GM19099 (cell line): ENCODE measurements around the gene EPB41L4B.

Experiments used
- POLR2A ChIP-seq: IDR thresholded peaks from 3 replicates; pipeline ENCODE4 v1.6.1; 2011; ENCODE audit warnings: low read depth; ENCODE audit not compliant: insufficient read length; ENCODE audit errors: extremely low read depth

The EPB41L4B gene

GRCh38 chr9:109283012-109283411 is 37.8 kb downstream of the EPB41L4B start:
- TF ChIP-seq POLR2A = no peak

- TF ChIP-seq POLR2A = no peak
Observed at GRCh38 chr9:109282302-109282701, 38.6 kb downstream of the EPB41L4B start.

GRCh38 chr9:109281518-109281917 is 39.3 kb downstream of the EPB41L4B start:
- TF ChIP-seq POLR2A = no peak

- no peak for TF ChIP-seq POLR2A
Observed at GRCh38 chr9:109278848-109279247, 42.0 kb downstream of the EPB41L4B start.

GRCh38 chr9:109278216-109278615 is 42.6 kb downstream of the EPB41L4B start:
- TF ChIP-seq POLR2A = no peak

GRCh38 chr9:109277451-109277850 is 43.4 kb downstream of the EPB41L4B start:
- TF ChIP-seq POLR2A = no peak

- TF ChIP-seq POLR2A = no peak
Observed at GRCh38 chr9:109276469-109277440, 44.1 kb downstream of the EPB41L4B start.

GRCh38 chr9:109274884-109275730 is 45.8 kb downstream of the EPB41L4B start:
- TF ChIP-seq POLR2A = no peak

- TF ChIP-seq POLR2A = no peak
Observed at GRCh38 chr9:109273869-109274268, 47.0 kb downstream of the EPB41L4B start.

- no peak for TF ChIP-seq POLR2A
Observed at GRCh38 chr9:109272745-109273144, 48.1 kb downstream of the EPB41L4B start.

GRCh38 chr9:109272045-109272444 is 48.8 kb downstream of the EPB41L4B start:
- TF ChIP-seq POLR2A = no peak

- no peak for TF ChIP-seq POLR2A
Observed at GRCh38 chr9:109270971-109271925, 49.6 kb downstream of the EPB41L4B start.

- no peak for TF ChIP-seq POLR2A
Observed at GRCh38 chr9:109270441-109270840, 50.4 kb downstream of the EPB41L4B start.

- TF ChIP-seq POLR2A = no peak
Observed at GRCh38 chr9:109269839-109270238, 51.0 kb downstream of the EPB41L4B start.
